ENCODE data around the gene ROR1.
"Not testable (repeated sequence)": the region's sequence is repeated elsewhere in the genome, so short reads cannot be mapped to it uniquely, and the experiment has no call there.

Gene ROR1

DNA sequence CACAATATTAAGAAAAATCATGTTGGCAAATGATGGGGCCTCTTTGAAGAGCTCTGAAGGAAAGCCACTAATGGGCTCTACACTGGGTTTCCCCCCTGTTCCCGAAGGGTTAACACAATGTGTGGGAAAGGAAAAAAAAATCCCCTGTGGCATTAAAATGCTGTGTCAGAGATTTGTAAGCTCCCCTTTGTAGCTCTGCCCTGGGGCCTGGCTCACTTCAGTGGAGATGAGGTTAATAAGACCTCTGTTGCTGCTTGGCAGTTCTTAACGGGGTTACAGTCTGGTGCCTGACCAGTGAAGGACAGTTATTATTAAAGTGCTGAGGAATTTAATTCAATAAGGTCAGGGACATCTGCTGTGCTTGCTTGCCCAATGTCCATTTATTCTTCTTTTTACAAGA lies 299.9 kb downstream of the ROR1 start:
- DNase-seq, result no peak

- DNase-seq, result no peak
These were observed 300.9 kb downstream of the ROR1 start for GRCh38 chr1:64074767-64075166.

GRCh38 chr1:64077281-64077940 lies 303.6 kb downstream of the ROR1 start:
- no peak for DNase-seq

GRCh38 chr1:64080941-64081562 lies 307.2 kb downstream of the ROR1 start:
- no peak for DNase-seq

GRCh38 chr1:64082459-64082858 lies 308.6 kb downstream of the ROR1 start:
- no peak for DNase-seq

- DNase-seq, result no peak
These were observed 310.6 kb downstream of the ROR1 start for GRCh38 chr1:64084451-64084850.

DNA sequence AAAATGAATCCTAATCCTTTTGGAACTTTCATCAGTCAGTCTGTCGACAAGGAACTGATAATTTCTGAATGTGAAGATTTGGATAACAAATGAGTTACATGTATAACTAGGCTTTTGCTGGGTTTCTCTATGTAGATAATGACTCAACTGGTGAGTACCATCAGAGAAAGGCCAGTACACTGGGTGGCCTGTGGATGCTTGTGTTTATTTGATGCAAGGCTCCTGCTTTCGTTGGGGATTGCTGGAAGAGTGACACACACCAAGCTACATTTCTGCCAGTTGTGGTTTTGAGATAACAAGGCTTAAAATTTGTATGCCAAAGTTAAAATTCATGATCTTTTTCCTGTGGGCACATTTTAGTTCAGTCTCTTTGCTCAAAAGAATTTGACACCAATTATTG lies 314.0 kb downstream of the ROR1 start:
- DNase-seq, result no peak

DNA sequence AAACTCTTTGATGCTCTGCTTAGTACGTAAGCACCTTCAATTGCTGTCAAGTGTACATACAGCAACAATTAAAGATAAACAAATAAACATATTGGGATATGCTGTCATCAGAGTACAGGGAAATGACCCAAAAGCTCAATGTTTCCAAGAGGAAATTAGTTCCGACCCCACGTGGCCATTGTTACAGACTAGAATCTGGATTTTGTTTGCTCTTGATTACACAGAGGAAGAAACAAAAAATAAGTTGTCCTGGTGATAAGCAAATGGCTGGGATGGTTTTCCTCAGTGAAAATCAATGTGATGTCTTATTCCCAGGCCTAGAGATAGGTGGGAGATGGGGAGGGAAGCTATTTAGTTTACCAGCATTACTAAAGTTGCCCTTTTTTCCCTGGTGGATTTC lies 316.6 kb downstream of the ROR1 start:
- no peak for DNase-seq

DNA sequence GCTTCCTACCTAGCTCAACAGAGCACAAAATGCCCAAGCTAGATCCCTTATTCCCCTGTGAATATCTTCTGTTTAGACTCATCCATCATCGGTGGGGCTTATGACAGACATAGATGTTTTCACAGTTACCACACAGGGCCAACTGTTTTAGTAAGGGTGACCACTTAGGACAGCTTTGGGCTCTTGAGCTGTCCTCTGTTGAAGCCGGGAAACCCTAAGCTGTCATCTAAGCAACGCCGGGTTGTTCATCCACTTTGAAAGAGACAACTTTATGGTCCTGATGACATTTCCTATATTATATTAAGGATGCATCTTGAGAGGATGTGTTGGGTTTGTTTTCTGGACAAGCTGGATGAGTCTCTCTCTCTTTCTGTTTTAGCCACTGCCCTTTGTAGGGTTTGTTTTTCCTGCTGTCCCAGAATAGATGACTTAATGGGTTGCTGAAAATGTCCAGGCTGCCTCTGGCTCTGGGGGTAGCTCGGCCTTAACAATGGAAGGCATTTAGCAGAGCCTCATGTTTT lies 319.1 kb downstream of the ROR1 start:
- DNase-seq, result no peak

- no peak for DNase-seq
These were observed 320.1 kb downstream of the ROR1 start for GRCh38 chr1:64093941-64094340.

DNA sequence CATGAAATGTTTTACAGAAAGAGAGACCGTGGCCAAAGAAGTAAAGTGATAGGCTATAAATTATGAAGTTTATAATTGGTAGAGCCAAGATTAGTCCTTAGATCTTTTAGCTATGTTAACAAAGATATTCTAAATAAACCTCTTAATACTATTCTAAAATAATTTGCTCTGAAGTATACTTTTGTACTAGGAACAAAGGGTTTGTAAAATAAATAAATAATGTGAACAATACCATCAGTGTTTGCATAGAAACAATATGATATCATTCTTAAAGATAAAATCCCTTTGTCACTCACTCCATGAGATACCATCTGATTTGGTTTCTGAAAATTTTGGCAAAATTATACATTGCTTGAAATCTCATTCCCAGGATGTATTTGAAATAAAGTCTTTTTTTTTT lies 322.0 kb downstream of the ROR1 start:
- DNase-seq, result no peak

DNA sequence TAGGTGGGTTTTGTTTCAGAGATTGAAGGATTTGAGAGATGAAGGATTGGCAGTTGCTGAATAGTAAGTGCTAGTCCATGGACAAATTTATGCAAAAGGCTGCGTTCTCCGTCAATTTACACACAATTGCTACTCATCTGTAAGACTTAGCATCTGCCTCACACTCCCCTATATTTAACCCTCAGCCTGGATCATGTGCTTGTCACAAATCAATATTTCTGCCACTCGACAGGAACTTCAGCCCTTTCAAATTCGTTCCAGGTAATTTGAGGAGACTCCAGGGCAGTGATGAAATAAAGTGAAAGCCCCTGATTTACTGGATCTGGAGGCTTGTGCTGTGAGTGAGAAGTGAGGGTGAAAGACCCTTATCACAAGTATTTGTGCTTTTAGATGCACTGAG lies 324.0 kb downstream of the ROR1 start:
- DNase-seq, result no peak

GRCh38 chr1:64098436-64098835 lies 324.6 kb downstream of the ROR1 start:
- no peak for DNase-seq

DNA sequence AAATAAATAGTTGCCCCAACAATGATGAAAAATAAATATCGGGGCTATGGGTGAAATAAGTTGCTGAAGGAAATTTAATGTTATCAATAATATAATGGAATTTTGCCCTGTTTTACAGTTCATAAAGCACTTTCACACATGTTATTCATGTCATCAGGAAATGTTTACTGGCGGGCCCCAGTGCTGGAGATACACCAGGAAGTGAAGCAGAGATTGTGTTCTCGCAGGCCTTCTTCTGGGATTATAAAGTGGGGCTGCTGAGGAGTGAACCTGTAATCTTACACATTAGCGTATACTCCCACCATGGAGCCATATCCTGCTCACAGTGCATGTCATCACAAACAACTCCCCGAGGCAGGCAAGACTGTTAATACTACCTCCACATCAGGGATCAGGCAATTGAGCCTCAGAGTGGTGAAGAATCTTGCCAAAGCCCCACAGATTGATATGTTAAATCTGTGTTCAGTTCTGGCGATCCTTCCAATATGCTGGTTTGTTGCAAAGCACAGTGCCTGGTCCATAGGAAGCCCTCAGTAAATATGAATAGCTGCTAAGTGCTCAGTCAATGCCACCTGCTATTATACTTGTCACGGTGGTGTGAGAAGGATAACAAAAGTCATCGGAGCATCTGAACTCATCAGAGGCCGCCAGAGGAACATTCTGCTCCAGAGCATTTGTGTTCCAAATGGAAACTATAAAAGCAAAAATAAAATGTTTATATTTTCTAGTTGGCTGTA lies 325.2 kb downstream of the ROR1 start:
- no peak for DNase-seq

GRCh38 chr1:64100791-64101190 lies 327.0 kb downstream of the ROR1 start:
- DNase-seq, result no peak

DNA sequence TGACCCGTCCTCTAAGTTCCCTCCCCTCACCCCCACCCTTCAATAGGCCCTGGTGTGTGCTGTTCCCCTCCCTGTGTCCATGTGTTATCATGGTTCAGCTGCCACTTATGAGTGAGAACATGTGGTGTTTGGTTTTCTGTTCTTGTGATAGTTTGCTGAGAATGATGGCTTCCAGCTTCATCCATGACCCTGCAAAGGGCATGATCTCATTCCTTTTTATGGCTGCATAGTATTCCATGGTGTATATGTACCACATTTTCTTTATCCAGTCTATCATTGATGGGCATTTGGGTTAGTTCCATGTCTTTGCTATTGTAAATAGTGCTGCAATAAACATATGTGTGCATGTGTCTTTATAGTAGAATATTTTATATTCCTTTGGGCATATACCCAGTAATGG lies 330.8 kb downstream of the ROR1 start:
- DNase-seq, result not testable (repeated sequence)

- DNase-seq, result no peak
These were observed 333.3 kb downstream of the ROR1 start for GRCh38 chr1:64107118-64107519.

DNA sequence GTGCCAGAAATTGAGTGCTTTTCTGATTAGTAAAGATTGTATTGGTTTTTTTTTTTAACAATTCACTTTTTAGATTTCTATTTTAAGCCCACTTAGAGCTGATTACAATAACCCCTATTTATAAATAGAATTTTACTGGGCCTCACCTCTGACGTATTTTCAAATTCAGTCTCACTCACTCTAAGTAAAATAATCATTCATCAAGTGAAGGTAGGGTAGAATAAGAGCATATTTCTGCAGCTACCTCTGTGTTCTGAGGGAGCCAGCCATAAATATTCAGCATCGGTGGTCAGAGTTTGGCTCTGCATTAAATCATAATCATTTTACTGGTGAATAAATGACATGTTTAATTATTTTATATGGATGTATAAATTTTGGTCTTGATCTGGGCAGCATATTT lies 333.8 kb downstream of the ROR1 start:
- no peak for DNase-seq

GRCh38 chr1:64110924-64111777 lies 337.3 kb downstream of the ROR1 start:
- DNase-seq, result no peak

DNA sequence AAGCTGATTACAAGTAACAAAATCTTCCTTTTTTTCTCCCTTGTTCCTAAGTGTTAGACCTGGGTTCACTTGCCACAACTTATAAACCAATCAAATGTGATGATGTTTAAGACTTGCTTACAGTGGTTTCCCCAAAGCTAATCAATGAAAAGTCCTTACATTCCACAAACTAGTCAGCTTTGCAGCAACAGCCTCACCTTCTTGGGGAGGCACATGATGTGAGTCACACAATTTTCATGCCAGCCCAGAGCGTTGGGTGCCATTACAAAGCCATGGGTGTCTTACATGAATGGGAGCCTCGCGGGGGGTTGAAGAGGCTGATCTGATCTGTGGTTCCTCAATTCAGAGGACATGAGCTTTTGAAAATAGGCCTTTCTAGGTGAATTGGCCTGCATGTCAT lies 338.0 kb downstream of the ROR1 start:
- DNase-seq, result no peak

DNA sequence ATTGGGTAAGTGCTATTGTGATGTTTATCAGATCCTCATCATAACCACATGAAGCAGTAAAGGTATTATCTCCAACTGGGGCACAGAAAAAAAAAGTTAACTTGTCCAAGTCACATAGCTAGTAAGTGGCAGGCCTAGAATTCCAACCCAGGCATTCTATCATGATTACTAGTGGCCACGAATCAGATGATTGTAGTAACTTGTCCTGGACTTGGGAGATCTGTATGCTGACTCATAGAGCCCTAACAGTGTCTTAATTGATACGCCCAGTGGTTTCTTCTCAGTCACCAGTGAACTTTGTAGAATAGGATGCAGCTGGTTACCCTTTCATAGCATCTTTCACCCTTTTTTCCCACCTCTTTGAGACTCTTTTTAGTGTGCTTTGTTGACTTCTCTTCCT lies 338.5 kb downstream of the ROR1 start:
- no peak for DNase-seq

DNA sequence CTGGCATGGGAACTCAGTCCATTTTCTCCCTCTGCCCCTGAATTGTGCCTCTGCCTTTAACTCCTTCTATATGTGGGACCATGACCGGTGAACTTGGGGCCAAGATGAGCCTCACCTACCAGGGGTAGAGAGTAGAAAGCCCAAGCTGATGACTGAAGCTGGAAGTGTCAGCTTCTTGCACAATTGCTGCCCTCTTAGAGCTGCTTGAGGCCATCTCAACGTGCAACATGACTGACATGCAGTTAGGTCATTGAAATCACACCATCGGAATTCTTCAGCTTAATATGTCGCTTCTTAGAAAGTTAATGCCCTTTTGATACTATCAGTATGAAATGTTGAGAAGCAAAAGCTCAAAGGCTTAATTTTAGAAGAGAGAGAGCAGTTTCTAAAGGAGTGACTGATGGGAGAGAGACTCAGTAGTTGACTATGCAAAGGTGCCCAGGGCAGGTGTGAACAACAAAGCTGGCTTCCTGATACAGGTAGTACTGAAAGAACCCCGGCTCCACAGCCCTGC lies 340.3 kb downstream of the ROR1 start:
- DNase-seq, result no peak

DNA sequence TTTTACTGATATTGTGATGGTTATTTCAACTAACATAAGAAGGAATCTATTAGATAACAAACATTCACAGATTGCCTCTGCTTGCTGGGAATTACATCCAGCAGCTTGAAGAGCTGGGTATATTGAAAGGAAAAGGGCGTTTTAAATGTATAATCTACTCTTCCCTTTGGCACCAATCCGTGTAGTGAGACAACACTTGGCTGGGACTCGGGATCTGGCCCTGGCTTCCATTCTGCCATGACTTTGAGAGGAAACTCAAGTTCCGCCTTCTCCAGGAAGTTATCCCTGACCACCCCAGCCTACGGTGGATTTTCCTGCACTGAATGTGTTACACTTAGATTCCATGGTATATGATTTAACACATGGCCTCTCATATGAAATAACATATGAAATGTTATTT lies 342.7 kb downstream of the ROR1 start:
- DNase-seq, result no peak
